BE2C (cell line): ENCODE measurements around the gene HARBI1.

Experiments used
- DNase-seq: peaks from one replicate; pipeline ENCODE4 v3.0.0-alpha.2; 2020
- H3K27me3 ChIP-seq: fragments of 250-450 bp; sonication (Bioruptor Pico); 2 replicates; pipeline ENCODE4 v1.5.1; 2020; ENCODE audit warnings: mild to moderate bottlenecking
- H3K36me3 ChIP-seq: fragments of 250-450 bp; sonication (Bioruptor Pico); 2 replicates; pipeline ENCODE4 v1.5.1; 2020; ENCODE audit warnings: mild to moderate bottlenecking
- H3K4me1 ChIP-seq: fragments of 250-450 bp; sonication (Bioruptor Pico); 2 replicates; pipeline ENCODE4 v1.5.1; 2020
- H3K4me3 ChIP-seq: 2 replicates; pipeline ENCODE4 v1.5.1; 2011; ENCODE audit warnings: low read depth, low read length
- H3K9me3 ChIP-seq: fragments of 250-450 bp; sonication (Bioruptor Pico); 2 replicates; pipeline ENCODE4 v1.5.1; 2020
- CTCF ChIP-seq: IDR thresholded peaks from 2 replicates; pipeline ENCODE4 v1.5.1; 2012; ENCODE audit warnings: mild to moderate bottlenecking, low read depth, low read length

The HARBI1 gene

GRCh38 chr11:46559815-46560214 is 57.2 kb downstream of the HARBI1 start:
- DNase-seq = no peak
- TF ChIP-seq CTCF = no peak
- Histone ChIP-seq H3K4me3 (no peak overlapping the region), H3K27me3 (no peaks in the 10 kb centered on the region), H3K4me1 (no peaks in the 10 kb centered on the region), H3K9me3 (no peaks in the 10 kb centered on the region), H3K36me3 (no peaks in the 10 kb centered on the region)

- no peak for DNase-seq
- Histone ChIP-seq H3K4me3 (no peak overlapping the region), H3K9me3 (no peaks in the 10 kb centered on the region), H3K36me3 (no peaks in the 10 kb centered on the region), H3K27me3 (no peaks in the 10 kb centered on the region), H3K4me1 (no peaks in the 10 kb centered on the region)
- no peak for TF ChIP-seq CTCF
These were observed 59.3 kb downstream of the HARBI1 start for GRCh38 chr11:46557684-46558151.

- Histone ChIP-seq H3K4me3 (no peak overlapping the region), H3K36me3 (no peaks in the 10 kb centered on the region), H3K9me3 (no peaks in the 10 kb centered on the region), H3K27me3 (no peaks in the 10 kb centered on the region), H3K4me1 (no peaks in the 10 kb centered on the region)
- no peak for DNase-seq
- no peak for TF ChIP-seq CTCF
These were observed 61.6 kb downstream of the HARBI1 start for GRCh38 chr11:46555267-46556054.

- Histone ChIP-seq H3K4me3 (no peak overlapping the region), H3K9me3 (no peaks in the 10 kb centered on the region), H3K36me3 (no peaks in the 10 kb centered on the region), H3K27me3 (no peaks in the 10 kb centered on the region), H3K4me1 (no peaks in the 10 kb centered on the region)
- DNase-seq = no peak
- TF ChIP-seq CTCF = no peak
These were observed 62.5 kb downstream of the HARBI1 start for GRCh38 chr11:46554213-46555147.

GRCh38 chr11:46553814-46554212 is 63.2 kb downstream of the HARBI1 start:
- no peak for TF ChIP-seq CTCF

More at GRCh38 chr11:46553814-46554212, 63.2 kb downstream of the HARBI1 start:
- Histone ChIP-seq H3K9me3 (no peaks in the 10 kb centered on the region), H3K36me3 (no peaks in the 10 kb centered on the region), H3K4me1 (no peaks in the 10 kb centered on the region), H3K27me3 (no peaks in the 10 kb centered on the region), H3K4me3 (no peak overlapping the region)
- no peak for DNase-seq
